Sigmoid colon (tissue), 3 donors: Measurements from ENCODE around the gene OR6K6.

Source experiments
- CTCF ChIP-seq, 4 experiments: fragments of 450-650 bp in 3 of 4; fragments of 200-600 bp in 1 of 4; IDR thresholded peaks; one replicate each; pipeline ENCODE4 v1.5.1; 2016 to 2019; ENCODE audit warnings: antibody characterized with exemption in 4 of 4, mild to moderate bottlenecking in 3 of 4, moderate library complexity in 2 of 4
- POLR2A ChIP-seq, 2 donors: fragments of 450-650 bp; IDR thresholded peaks; one replicate each; pipeline ENCODE4 v1.6.1; 2016; ENCODE audit warnings: antibody characterized with exemption in 2 of 2, mild to moderate bottlenecking in 2 of 2, moderate library complexity in 2 of 2

GRCh38 chr1:158754420-158754819, at the start of gene OR6K6:
- no peak for TF ChIP-seq CTCF (IDR thresholded peaks at IDR 0.05)
- no peak for TF ChIP-seq POLR2A (IDR thresholded peaks at IDR 0.05)
